GM21526 (cell line): ENCODE results near the gene MAGI2.

ENCODE experiments used
- ATAC-seq: cut with Tn5 transposase; IDR thresholded peaks from one replicate; pipeline ENCODE4 v1.9.1; 2021; ENCODE audit warnings: moderate library complexity; ENCODE audit not compliant: unreplicated experiment, low FRiP score

Gene MAGI2

GRCh38 chr7:78473571-78474301 is 979.7 kb downstream of the MAGI2 start:
- no peak for ATAC-seq

- ATAC-seq, result no peak
These were observed 980.4 kb downstream of the MAGI2 start for GRCh38 chr7:78473021-78473420.

GRCh38 chr7:78472519-78472918 is 980.9 kb downstream of the MAGI2 start:
- ATAC-seq, result no peak

GRCh38 chr7:78465894-78466293 is 987.6 kb downstream of the MAGI2 start:
- ATAC-seq, result no peak

GRCh38 chr7:78463039-78463438 is 990.4 kb downstream of the MAGI2 start:
- ATAC-seq, result no peak

- no peak for ATAC-seq
These were observed 1002.8 kb downstream of the MAGI2 start for GRCh38 chr7:78450706-78451105.

GRCh38 chr7:78448911-78449310 is 1004.6 kb downstream of the MAGI2 start:
- no peak for ATAC-seq

GRCh38 chr7:78444267-78444666 is 1009.2 kb downstream of the MAGI2 start:
- ATAC-seq, result no peak

GRCh38 chr7:78443811-78444210 is 1009.7 kb downstream of the MAGI2 start:
- no peak for ATAC-seq

GRCh38 chr7:78441737-78442136 is 1011.7 kb downstream of the MAGI2 start:
- no peak for ATAC-seq

GRCh38 chr7:78438433-78438832 is 1015.0 kb downstream of the MAGI2 start:
- ATAC-seq, result no peak

- ATAC-seq, result no peak
These were observed 1016.3 kb downstream of the MAGI2 start for GRCh38 chr7:78437118-78437517.

GRCh38 chr7:78435355-78435754 is 1018.1 kb downstream of the MAGI2 start:
- no peak for ATAC-seq

- no peak for ATAC-seq
These were observed 1019.2 kb downstream of the MAGI2 start for GRCh38 chr7:78434281-78434680.

GRCh38 chr7:78433421-78433820 is 1020.0 kb downstream of the MAGI2 start:
- ATAC-seq, result no peak

- no peak for ATAC-seq
These were observed 1023.6 kb downstream of the MAGI2 start for GRCh38 chr7:78429878-78430277.

GRCh38 chr7:78427209-78427608 is 1026.3 kb downstream of the MAGI2 start:
- no peak for ATAC-seq

GRCh38 chr7:78420001-78420400 is 1033.5 kb downstream of the MAGI2 start:
- ATAC-seq, result no peak

GRCh38 chr7:78417180-78417853 is 1036.2 kb downstream of the MAGI2 start:
- ATAC-seq, result no peak

GRCh38 chr7:78413568-78413967 is 1039.9 kb downstream of the MAGI2 start:
- ATAC-seq, result no peak

- ATAC-seq, result no peak
These were observed 1041.1 kb downstream of the MAGI2 start for GRCh38 chr7:78412216-78412858.

- ATAC-seq, result no peak
These were observed 1046.4 kb downstream of the MAGI2 start for GRCh38 chr7:78407031-78407430.
